ENCODE data around the gene EP400.

Gene EP400

GRCh38 chr12:132084621-132085290 is 135.0 kb downstream of the EP400 start:
- peak overlapping the region; percentile 69 for H3K4me3 ChIP-seq (ENCODE audit: low read depth, low read length)
- DNase-seq (ENCODE audit: low read depth) = peak; percentile 82
- TF ChIP-seq POLR2A (IDR thresholded peaks at IDR 0.05; ENCODE audit: extremely low read depth, insufficient read length) (no peak), MYC (IDR thresholded peaks at IDR 0.05; ENCODE audit: low read depth, low read length) (no peak), CTCF (IDR thresholded peaks at IDR 0.05; ENCODE audit: low read depth, low read length) (no peak), MAX (IDR thresholded peaks at IDR 0.05; ENCODE audit: low read depth, low read length) (no peak)

GRCh38 chr12:132085291-132085635 is 135.5 kb downstream of the EP400 start:
- TF ChIP-seq MAX (IDR thresholded peaks at IDR 0.05; ENCODE audit: low read depth, low read length) (no peak), CTCF (IDR thresholded peaks at IDR 0.05; ENCODE audit: low read depth, low read length) (no peak), MYC (IDR thresholded peaks at IDR 0.05; ENCODE audit: low read depth, low read length) (no peak), POLR2A (IDR thresholded peaks at IDR 0.05; ENCODE audit: extremely low read depth, insufficient read length) (no peak)
- no peak for DNase-seq (ENCODE audit: low read depth)
- peak overlapping the region; percentile 69 for H3K4me3 ChIP-seq (ENCODE audit: low read depth, low read length)

GRCh38 chr12:132089407-132089910 is 139.7 kb downstream of the EP400 start:
- no peak overlapping the region for H3K4me3 ChIP-seq (ENCODE audit: low read depth, low read length)
- TF ChIP-seq MAX (IDR thresholded peaks at IDR 0.05; ENCODE audit: low read depth, low read length) = no peak
- no peak for TF ChIP-seq MYC (IDR thresholded peaks at IDR 0.05; ENCODE audit: low read depth, low read length)
- TF ChIP-seq CTCF (IDR thresholded peaks at IDR 0.05; ENCODE audit: low read depth, low read length) = no peak
- no peak for TF ChIP-seq POLR2A (IDR thresholded peaks at IDR 0.05; ENCODE audit: extremely low read depth, insufficient read length)
- no peak for DNase-seq (ENCODE audit: low read depth)

- no peak overlapping the region for H3K4me3 ChIP-seq (ENCODE audit: low read depth, low read length)
- DNase-seq (ENCODE audit: low read depth) = peak; percentile 32
- no peak for TF ChIP-seq POLR2A (IDR thresholded peaks at IDR 0.05; ENCODE audit: extremely low read depth, insufficient read length)
- TF ChIP-seq MAX (IDR thresholded peaks at IDR 0.05; ENCODE audit: low read depth, low read length) = no peak
- TF ChIP-seq MYC (IDR thresholded peaks at IDR 0.05; ENCODE audit: low read depth, low read length) = no peak
- TF ChIP-seq CTCF (IDR thresholded peaks at IDR 0.05; ENCODE audit: low read depth, low read length) = no peak
These were observed 144.6 kb downstream of the EP400 start for GRCh38 chr12:132094269-132094891.

GRCh38 chr12:132095520-132096409 is 146.0 kb downstream of the EP400 start:
- H3K4me3 ChIP-seq (ENCODE audit: low read depth, low read length) = no peak overlapping the region
- TF ChIP-seq MAX (IDR thresholded peaks at IDR 0.05; ENCODE audit: low read depth, low read length) (no peak), POLR2A (IDR thresholded peaks at IDR 0.05; ENCODE audit: extremely low read depth, insufficient read length) (no peak), CTCF (IDR thresholded peaks at IDR 0.05; ENCODE audit: low read depth, low read length) (no peak)
- DNase-seq (ENCODE audit: low read depth) = no peak

Data from NB4 (cell line).